ENCODE results near the gene IQSEC1.

Gene IQSEC1

GRCh38 chr3:12861611-12862010 is 211.6 kb downstream of the IQSEC1 start:
- no peak for DNase-seq
- peaks cover 12% of the 10 kb centered on the region for H3K9me3 ChIP-seq (ENCODE audit: control insufficient read depth, low read length)
- H3K4ac ChIP-seq (ENCODE audit: low read depth in 1 of 2, low read length in 2 of 2), result no peak overlapping the region
- H2BK15ac ChIP-seq (ENCODE audit: low read depth, poor library complexity, severe bottlenecking), result no peak overlapping the region
- no peak overlapping the region for H3K27ac ChIP-seq (ENCODE audit: low read length, poor library complexity, severe bottlenecking)
- no peak overlapping the region for H2BK5ac ChIP-seq (ENCODE audit: low read depth, low read length, poor library complexity, severe bottlenecking)
- no peak overlapping the region for H2BK120ac ChIP-seq (ENCODE audit: low read depth, low read length)
- no peak overlapping the region for H2AFZ ChIP-seq (ENCODE audit: low read depth, low read length)
- no peaks in the 10 kb centered on the region for H3K4me1 ChIP-seq (ENCODE audit: control insufficient read depth, insufficient read depth, low read depth, low read length)
- H3K23ac ChIP-seq (ENCODE audit: low read length in 2 of 2), result no peak overlapping the region
- H3K4me2 ChIP-seq (ENCODE audit: low read length, poor library complexity, severe bottlenecking), result no peak overlapping the region
- H4K91ac ChIP-seq (ENCODE audit: low read length), result no peak overlapping the region
- H3K79me1 ChIP-seq (replicated peaks; ENCODE audit: low read length, poor library complexity, severe bottlenecking), result no peaks in the 10 kb centered on the region
- no peak overlapping the region for H3K14ac ChIP-seq (ENCODE audit: low read length in 2 of 2)
- no peak overlapping the region for H4K8ac ChIP-seq (ENCODE audit: low read length)
- no peak overlapping the region for H2BK12ac ChIP-seq (ENCODE audit: low read length in 2 of 2)
- no peak overlapping the region for H3K18ac ChIP-seq (ENCODE audit: low read depth in 1 of 2, low read length in 2 of 2)
- no peak overlapping the region for H3K9ac ChIP-seq (ENCODE audit: low read length)
- peaks cover 25 to 44% of the 10 kb centered on the region in 2 experiments for H3K27me3 ChIP-seq (ENCODE audit: control insufficient read depth in 1 of 2, insufficient read depth in 1 of 2, low read length in 2 of 2)
- WGBS, result 91% methylated on average over 5 of the region's 5 CpGs
- no peaks in the 10 kb centered on the region for H3K36me3 ChIP-seq (ENCODE audit: control insufficient read depth in 1 of 2, insufficient read depth in 2 of 2, low read depth in 1 of 2, low read length in 2 of 2)
- no peak overlapping the region for H2AK5ac ChIP-seq (ENCODE audit: low read length, severe bottlenecking)
- no peak overlapping the region for H3K4me3 ChIP-seq (ENCODE audit: insufficient read depth in 1 of 2, low read depth in 1 of 2, low read length in 2 of 2)

DNA sequence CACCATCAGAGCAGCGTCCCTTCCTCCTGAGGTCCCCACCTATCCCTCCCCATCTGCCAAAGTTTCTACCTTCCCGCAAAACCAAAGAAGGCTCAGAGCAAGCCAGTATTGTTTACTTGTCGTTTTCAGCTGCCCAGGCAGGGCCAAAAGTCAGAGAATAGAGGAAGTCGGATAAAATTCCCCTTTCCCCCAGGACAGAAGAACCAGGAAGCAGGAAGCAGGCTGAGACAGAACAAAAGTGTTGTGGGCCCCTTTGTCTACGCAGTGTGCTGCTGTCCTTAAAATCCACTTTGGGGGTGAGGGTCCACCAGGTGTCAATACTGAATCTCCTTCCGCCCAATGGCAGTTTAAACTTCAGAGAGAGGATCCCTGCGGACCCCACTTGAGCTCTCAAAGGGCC is 213.4 kb downstream of the IQSEC1 start:
- no peak overlapping the region for H2BK12ac ChIP-seq (ENCODE audit: low read length in 2 of 2)
- no peak overlapping the region for H3K4me2 ChIP-seq (ENCODE audit: low read length, poor library complexity, severe bottlenecking)
- H2AFZ ChIP-seq (ENCODE audit: low read depth, low read length), result no peak overlapping the region
- DNase-seq, result no peak
- H2BK15ac ChIP-seq (ENCODE audit: low read depth, poor library complexity, severe bottlenecking), result no peak overlapping the region
- no peaks in the 10 kb centered on the region for H3K4me1 ChIP-seq (ENCODE audit: control insufficient read depth, insufficient read depth, low read depth, low read length)
- no peak overlapping the region for H3K18ac ChIP-seq (ENCODE audit: low read depth in 1 of 2, low read length in 2 of 2)
- 75% methylated on average over 7 of the region's 7 CpGs for WGBS
- peaks cover 3% of the 10 kb centered on the region for H3K9me3 ChIP-seq (ENCODE audit: control insufficient read depth, low read length)
- H3K27ac ChIP-seq (ENCODE audit: low read length, poor library complexity, severe bottlenecking), result no peak overlapping the region
- H2BK5ac ChIP-seq (ENCODE audit: low read depth, low read length, poor library complexity, severe bottlenecking), result no peak overlapping the region
- no peak overlapping the region for H4K8ac ChIP-seq (ENCODE audit: low read length)
- no peak overlapping the region for H3K14ac ChIP-seq (ENCODE audit: low read length in 2 of 2)
- no peak overlapping the region for H2AK5ac ChIP-seq (ENCODE audit: low read length, severe bottlenecking)
- no peak overlapping the region for H3K4ac ChIP-seq (ENCODE audit: low read depth in 1 of 2, low read length in 2 of 2)
- H3K36me3 ChIP-seq (ENCODE audit: control insufficient read depth in 1 of 2, insufficient read depth in 2 of 2, low read depth in 1 of 2, low read length in 2 of 2), result no peaks in the 10 kb centered on the region
- H3K79me1 ChIP-seq (replicated peaks; ENCODE audit: low read length, poor library complexity, severe bottlenecking), result no peaks in the 10 kb centered on the region
- no peak overlapping the region for H3K9ac ChIP-seq (ENCODE audit: low read length)
- no peak overlapping the region for H2BK120ac ChIP-seq (ENCODE audit: low read depth, low read length)
- no peak overlapping the region for H4K91ac ChIP-seq (ENCODE audit: low read length)
- no peak overlapping the region for H3K23ac ChIP-seq (ENCODE audit: low read length in 2 of 2)
- peaks cover 34 to 50% of the 10 kb centered on the region in 2 experiments for H3K27me3 ChIP-seq (ENCODE audit: control insufficient read depth in 1 of 2, insufficient read depth in 1 of 2, low read length in 2 of 2)
- H3K4me3 ChIP-seq (ENCODE audit: insufficient read depth in 1 of 2, low read depth in 1 of 2, low read length in 2 of 2), result no peak overlapping the region

- H3K27me3 ChIP-seq (ENCODE audit: control insufficient read depth in 1 of 2, insufficient read depth in 1 of 2, low read length in 2 of 2), result peaks cover 44 to 53% of the 10 kb centered on the region in 2 experiments
- H3K36me3 ChIP-seq (ENCODE audit: control insufficient read depth in 1 of 2, insufficient read depth in 2 of 2, low read depth in 1 of 2, low read length in 2 of 2), result no peaks in the 10 kb centered on the region
- H3K27ac ChIP-seq (ENCODE audit: low read length, poor library complexity, severe bottlenecking), result no peak overlapping the region
These were observed 216.6 kb downstream of the IQSEC1 start for GRCh38 chr3:12856626-12857025.

DNA sequence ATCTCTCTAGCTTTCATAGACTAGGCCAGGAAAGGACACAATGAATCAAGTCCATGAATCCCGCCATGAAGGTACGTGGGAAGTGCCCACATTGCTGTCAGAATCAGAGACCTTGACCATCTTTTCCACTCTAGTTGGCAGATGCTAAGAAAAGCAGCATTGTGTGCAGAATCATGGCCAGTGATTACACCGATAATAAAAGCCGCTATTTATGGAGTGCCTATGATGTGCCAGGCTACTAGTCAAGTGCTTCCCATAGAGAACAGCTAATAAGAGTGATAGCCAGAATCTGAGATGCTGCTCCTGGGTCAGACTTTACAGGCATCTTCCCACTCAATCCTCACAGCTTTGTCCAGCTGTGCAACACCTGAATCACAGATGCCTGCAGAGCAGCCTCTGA is 218.7 kb downstream of the IQSEC1 start:
- Histone ChIP-seq H4K8ac (ENCODE audit: low read length) (no peak overlapping the region), H2AFZ (ENCODE audit: low read depth, low read length) (no peak overlapping the region), H3K4me1 (ENCODE audit: control insufficient read depth, insufficient read depth, low read depth, low read length) (peaks cover 5% of the 10 kb centered on the region), H3K9ac (ENCODE audit: low read length) (no peak overlapping the region), H3K18ac (ENCODE audit: low read depth in 1 of 2, low read length in 2 of 2) (no peak overlapping the region), H3K36me3 (ENCODE audit: control insufficient read depth in 1 of 2, insufficient read depth in 2 of 2, low read depth in 1 of 2, low read length in 2 of 2) (no peaks in the 10 kb centered on the region), H2BK12ac (ENCODE audit: low read length in 2 of 2) (no peak overlapping the region), H3K14ac (ENCODE audit: low read length in 2 of 2) (no peak overlapping the region), H3K27ac (ENCODE audit: low read length, poor library complexity, severe bottlenecking) (no peak overlapping the region), H2BK15ac (ENCODE audit: low read depth, poor library complexity, severe bottlenecking) (no peak overlapping the region), H3K79me1 (replicated peaks; ENCODE audit: low read length, poor library complexity, severe bottlenecking) (no peaks in the 10 kb centered on the region), H3K9me3 (ENCODE audit: control insufficient read depth, low read length) (no peaks in the 10 kb centered on the region), H2BK5ac (ENCODE audit: low read depth, low read length, poor library complexity, severe bottlenecking) (no peak overlapping the region), H3K4me2 (ENCODE audit: low read length, poor library complexity, severe bottlenecking) (no peak overlapping the region), H3K23ac (ENCODE audit: low read length in 2 of 2) (no peak overlapping the region), H4K91ac (ENCODE audit: low read length) (no peak overlapping the region), H2BK120ac (ENCODE audit: low read depth, low read length) (no peak overlapping the region), H2AK5ac (ENCODE audit: low read length, severe bottlenecking) (no peak overlapping the region), H3K4ac (ENCODE audit: low read depth in 1 of 2, low read length in 2 of 2) (no peak overlapping the region), H3K27me3 (ENCODE audit: control insufficient read depth in 1 of 2, insufficient read depth in 1 of 2, low read length in 2 of 2) (peaks cover 39 to 56% of the 10 kb centered on the region in 2 experiments), H3K4me3 (ENCODE audit: insufficient read depth in 1 of 2, low read depth in 1 of 2, low read length in 2 of 2) (no peak overlapping the region)
- DNase-seq, result no peak
- WGBS, result 91% methylated on average over 4 of the region's 4 CpGs

More at GRCh38 chr3:12856626-12857025, 216.6 kb downstream of the IQSEC1 start:
- no peak overlapping the region for H3K4me2 ChIP-seq (ENCODE audit: low read length, poor library complexity, severe bottlenecking)
- no peak overlapping the region for H3K4ac ChIP-seq (ENCODE audit: low read depth in 1 of 2, low read length in 2 of 2)
- no peak overlapping the region for H2BK5ac ChIP-seq (ENCODE audit: low read depth, low read length, poor library complexity, severe bottlenecking)
- no peak for DNase-seq
- no peak overlapping the region for H3K18ac ChIP-seq (ENCODE audit: low read depth in 1 of 2, low read length in 2 of 2)
- H3K14ac ChIP-seq (ENCODE audit: low read length in 2 of 2), result peak overlapping the region in 1 of 2 experiments; percentile 51
- no peak overlapping the region for H2AFZ ChIP-seq (ENCODE audit: low read depth, low read length)
- no peak overlapping the region for H2BK15ac ChIP-seq (ENCODE audit: low read depth, poor library complexity, severe bottlenecking)
- H3K4me1 ChIP-seq (ENCODE audit: control insufficient read depth, insufficient read depth, low read depth, low read length), result peaks cover 5% of the 10 kb centered on the region
- H4K91ac ChIP-seq (ENCODE audit: low read length), result no peak overlapping the region
- no peaks in the 10 kb centered on the region for H3K79me1 ChIP-seq (replicated peaks; ENCODE audit: low read length, poor library complexity, severe bottlenecking)
- H3K9me3 ChIP-seq (ENCODE audit: control insufficient read depth, low read length), result no peaks in the 10 kb centered on the region
- no peak overlapping the region for H3K4me3 ChIP-seq (ENCODE audit: insufficient read depth in 1 of 2, low read depth in 1 of 2, low read length in 2 of 2)
- no peak overlapping the region for H2BK120ac ChIP-seq (ENCODE audit: low read depth, low read length)
- H2BK12ac ChIP-seq (ENCODE audit: low read length in 2 of 2), result no peak overlapping the region
- H4K8ac ChIP-seq (ENCODE audit: low read length), result peak overlapping the region; percentile 14
- H3K9ac ChIP-seq (ENCODE audit: low read length), result no peak overlapping the region
- H3K23ac ChIP-seq (ENCODE audit: low read length in 2 of 2), result no peak overlapping the region
- WGBS, result 83% methylated on average over 5 of the region's 5 CpGs
- no peak overlapping the region for H2AK5ac ChIP-seq (ENCODE audit: low read length, severe bottlenecking)

Measured in mesenchymal stem cell (in vitro differentiated cells and primary cell).